Endometrial microvascular endothelial cells (primary cell): ENCODE data around the gene NR2F1-AS1. TPM values are rescaled to one million over a fixed set of nuclear protein-coding genes. Genes with fewer than 3 reads are reported as not detected.

Experiments
- in situ Hi-C: cut with HindIII; loops from 2 replicates; pipeline ENCODE4 v1.10.0; 2017; ENCODE audit warnings: low sequenced_read_pairs, low pct_unique_long_range_greater_than_20kb; ENCODE audit errors: inconsistent ontology term
- total RNA-seq: library from RNA; depleted of rRNA; stranded (reverse); fragments of >200 nt; gene quantifications from one replicate; pipeline ENCODE4 v1.2.3, GENCODE V29; 2015; ENCODE audit errors: inconsistent ontology term

NR2F1-AS1 gene
- total RNA-seq, 1 donor from 2014 or later: 11.6 TPM

DNA sequence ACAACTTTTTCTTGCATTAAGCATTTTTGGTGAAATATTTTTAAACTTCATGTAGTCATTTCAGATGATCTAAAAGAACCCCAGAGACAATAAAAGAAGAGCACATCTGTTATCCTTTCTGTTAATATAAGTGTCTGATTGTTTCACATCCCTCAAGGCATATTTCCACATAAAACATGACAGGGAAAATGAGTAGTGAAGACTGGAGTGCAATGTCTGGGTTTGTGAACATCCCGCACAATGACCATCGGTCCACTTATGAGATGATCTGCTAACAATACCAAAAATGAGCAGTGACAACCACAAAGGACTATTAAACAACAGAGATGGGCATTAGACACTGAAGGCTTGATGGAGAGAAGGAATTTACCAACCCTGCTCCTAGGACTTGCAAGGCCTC, 209.1 kb downstream of the NR2F1-AS1 start:
- in situ Hi-C loops: no loop called here

DNA sequence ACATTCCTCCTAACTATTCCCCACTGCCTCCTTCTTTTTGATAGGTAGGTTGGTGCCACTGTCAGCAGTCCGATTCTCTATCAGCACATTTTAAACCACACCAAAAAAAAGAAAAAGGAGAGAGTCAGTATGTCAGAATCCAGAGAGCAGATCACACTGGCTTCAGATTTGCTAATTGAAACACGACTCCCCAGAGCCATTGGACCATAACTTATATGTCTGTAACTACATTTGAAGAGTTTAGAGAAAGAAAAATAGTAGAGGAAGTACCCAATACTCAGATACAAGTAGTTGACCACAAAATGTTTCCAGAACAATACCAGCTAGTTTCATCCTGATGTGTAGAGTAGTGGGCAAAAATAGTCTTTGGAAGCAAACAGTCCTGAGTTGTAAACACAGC, 216.6 kb downstream of the NR2F1-AS1 start:
- in situ Hi-C loops: no loop called here

DNA sequence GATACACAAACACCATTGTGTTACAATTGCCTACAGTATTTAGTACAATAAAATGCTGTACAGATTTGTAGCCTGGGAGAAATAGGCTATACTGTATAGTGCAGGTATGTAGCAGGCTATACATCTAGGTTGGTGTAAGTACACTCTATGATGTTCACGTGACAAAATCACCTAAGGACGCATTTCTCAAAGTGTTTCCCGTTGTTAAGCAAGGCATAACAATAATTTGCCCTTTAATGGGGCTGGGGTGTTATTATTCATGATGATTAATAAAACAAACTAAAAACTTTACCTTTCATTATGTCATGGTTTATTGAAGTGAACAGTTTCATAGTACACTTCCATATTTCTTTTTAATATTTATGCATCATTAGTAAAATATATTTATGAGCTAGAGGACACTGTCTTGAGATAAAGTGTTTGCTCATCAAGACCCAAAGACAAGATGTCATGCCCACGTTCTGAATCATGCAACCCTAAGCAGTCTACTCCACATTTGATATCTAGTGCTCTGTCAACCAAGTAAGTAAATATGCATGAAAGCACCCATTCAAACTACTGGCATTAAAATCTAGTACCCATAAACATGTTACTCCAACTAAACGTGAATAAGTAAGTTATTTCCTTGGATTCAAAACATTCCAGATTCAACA, 220.5 kb downstream of the NR2F1-AS1 start:
- in situ Hi-C loops: no loop called here

DNA sequence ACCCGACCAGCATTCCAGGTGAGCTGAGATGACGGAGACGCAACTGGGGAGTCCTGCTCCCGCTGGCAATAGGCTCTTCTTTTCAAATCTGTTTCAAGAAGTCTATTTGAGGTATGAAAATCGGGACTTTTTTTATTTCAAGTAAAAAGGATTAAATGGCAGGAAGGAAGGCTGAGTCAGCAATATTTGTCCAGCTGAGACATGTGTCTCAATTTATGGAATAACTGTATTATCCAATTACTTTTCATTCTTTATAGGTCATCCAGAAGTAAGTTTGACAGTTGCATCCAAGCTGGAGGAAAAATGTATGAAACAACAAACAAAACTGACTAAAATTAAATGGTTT, 221.1 kb downstream of the NR2F1-AS1 start:
- in situ Hi-C loops: no loop called here

Other genes starting within 250 kb of the NR2F1-AS1 start
- 25.0 TPM for gene NR2F1, start 2.0 kb upstream of the NR2F1-AS1 start, total RNA-seq
- gene POU5F2, start 160.4 kb upstream of the NR2F1-AS1 start, total RNA-seq: not detected